GM21423 (cell line): ENCODE measurements around the gene ABHD6.
"Not testable (repeated sequence)": the region's sequence is repeated elsewhere in the genome, so short reads cannot be mapped to it uniquely, and the experiment has no call there.

Experiments
- ATAC-seq: cut with Tn5 transposase; IDR thresholded peaks from one replicate; pipeline ENCODE4 v1.9.1; 2021; ENCODE audit warnings: mild to moderate bottlenecking, moderate library complexity; ENCODE audit not compliant: unreplicated experiment

The ABHD6 gene

GRCh38 chr3:58237238-58237940 is at the start of gene ABHD6:
Gene ABHD6 (plus strand): TSS chr3:58237792. CDS start chr3:58256587, 18,795 bp downstream.
- ATAC-seq, result peak; percentile 65

GRCh38 chr3:58188173-58188564 is 49.4 kb upstream of the ABHD6 start:
- ATAC-seq, result no peak

GRCh38 chr3:58188921-58189451 is 48.6 kb upstream of the ABHD6 start:
- no peak for ATAC-seq

GRCh38 chr3:58189691-58190090 is 47.9 kb upstream of the ABHD6 start:
- ATAC-seq, result no peak

GRCh38 chr3:58190291-58190690 is 47.3 kb upstream of the ABHD6 start:
- no peak for ATAC-seq

- ATAC-seq, result no peak
These were observed 46.7 kb upstream of the ABHD6 start for GRCh38 chr3:58190882-58191281.

GRCh38 chr3:58191361-58191991 is 46.1 kb upstream of the ABHD6 start:
- ATAC-seq, result no peak

- no peak for ATAC-seq
These were observed 45.5 kb upstream of the ABHD6 start for GRCh38 chr3:58192069-58192468.

GRCh38 chr3:58193682-58194407 is 43.7 kb upstream of the ABHD6 start:
- no peak for ATAC-seq

- ATAC-seq, result no peak
These were observed 40.0 kb upstream of the ABHD6 start for GRCh38 chr3:58197588-58197987.

- ATAC-seq, result no peak
These were observed 39.2 kb upstream of the ABHD6 start for GRCh38 chr3:58198362-58198761.

GRCh38 chr3:58198804-58199203 is 38.8 kb upstream of the ABHD6 start:
- ATAC-seq, result no peak

GRCh38 chr3:58200121-58200709 is 37.4 kb upstream of the ABHD6 start:
- no peak for ATAC-seq

GRCh38 chr3:58200846-58201355 is 36.7 kb upstream of the ABHD6 start:
- no peak for ATAC-seq

- ATAC-seq, result not testable (repeated sequence)
These were observed 36.1 kb upstream of the ABHD6 start for GRCh38 chr3:58201451-58201850.

GRCh38 chr3:58202917-58203360 is 34.7 kb upstream of the ABHD6 start:
- peak; percentile 77 for ATAC-seq

- ATAC-seq, result no peak
These were observed 34.1 kb upstream of the ABHD6 start for GRCh38 chr3:58203541-58203940.

GRCh38 chr3:58204720-58205119 is 32.9 kb upstream of the ABHD6 start:
- ATAC-seq, result no peak

- ATAC-seq, result no peak
These were observed 31.6 kb upstream of the ABHD6 start for GRCh38 chr3:58205981-58206380.

- ATAC-seq, result no peak
These were observed 31.1 kb upstream of the ABHD6 start for GRCh38 chr3:58206406-58207011.

GRCh38 chr3:58207954-58208353 is 29.6 kb upstream of the ABHD6 start:
- ATAC-seq, result no peak
